Activated CD4-positive, alpha-beta T cell treated with anti-CD3 and anti-CD28 coated beads, Interleukin-2, amount 50 U/mL, for 4 hours (primary cell): Measurements from ENCODE around the gene NUBP2.

Experiments
- DNase-seq, 2 experiments: peaks; one replicate each; pipeline ENCODE4 v3.0.0-alpha.2; 2020

The NUBP2 gene

GRCh38 chr16:1831186-1832075 is 48.7 kb downstream of the NUBP2 start:
- DNase-seq = no peak

GRCh38 chr16:1832838-1833454 is 50.2 kb downstream of the NUBP2 start:
- no peak for DNase-seq

- DNase-seq = no peak
Observed at GRCh38 chr16:1834096-1834495, 51.3 kb downstream of the NUBP2 start.
